Measurements from ENCODE around the gene CDKL1.
A peak's percentile ranks its signal among the peaks of the same experiment; 100 is the strongest.
"Not testable (repeated sequence)": the region's sequence is repeated elsewhere in the genome, so short reads cannot be mapped to it uniquely, and the experiment has no call there.

Gene CDKL1

GRCh38 chr14:50387548-50387947 lies 9.1 kb downstream of the CDKL1 start:
- no peak for DNase-seq (ENCODE audit: low spot score)

GRCh38 chr14:50383618-50384225 lies 13.0 kb downstream of the CDKL1 start:
- DNase-seq (ENCODE audit: low spot score), result no peak

GRCh38 chr14:50381823-50382287 lies 14.8 kb downstream of the CDKL1 start:
- DNase-seq (ENCODE audit: low spot score), result no peak

- DNase-seq (ENCODE audit: low spot score), result no peak
Measured at GRCh38 chr14:50381008-50381407, 15.7 kb downstream of the CDKL1 start.

GRCh38 chr14:50380455-50380854 lies 16.2 kb downstream of the CDKL1 start:
- no peak for DNase-seq (ENCODE audit: low spot score)

GRCh38 chr14:50379563-50379962 lies 17.1 kb downstream of the CDKL1 start:
- no peak for DNase-seq (ENCODE audit: low spot score)

DNA sequence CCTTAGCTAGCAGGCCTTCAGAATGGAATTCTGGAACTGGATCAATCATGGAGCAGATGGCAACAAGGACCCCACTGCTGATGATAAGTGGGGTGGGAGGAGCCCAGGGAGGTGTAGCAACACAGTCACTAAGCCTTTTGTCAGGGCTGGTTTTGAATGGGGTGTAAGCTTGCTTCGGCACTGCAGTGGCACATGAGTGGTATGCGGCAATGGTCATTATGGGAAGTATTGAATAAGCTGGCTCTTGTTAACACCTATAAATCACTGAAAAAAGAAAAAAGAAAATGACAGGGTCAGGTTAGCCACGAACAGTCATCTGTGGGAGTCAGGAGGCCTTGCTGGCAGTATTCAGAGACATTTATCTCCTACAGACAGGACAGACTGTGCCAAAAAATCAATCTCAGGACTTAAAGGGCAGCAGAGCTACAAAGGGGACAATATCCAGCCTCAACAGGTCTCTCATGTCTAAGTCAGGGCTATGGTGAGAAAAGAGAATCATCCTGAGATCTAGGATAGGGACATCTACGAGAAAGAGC lies 19.1 kb downstream of the CDKL1 start:
- DNase-seq (ENCODE audit: low spot score), result no peak

DNA sequence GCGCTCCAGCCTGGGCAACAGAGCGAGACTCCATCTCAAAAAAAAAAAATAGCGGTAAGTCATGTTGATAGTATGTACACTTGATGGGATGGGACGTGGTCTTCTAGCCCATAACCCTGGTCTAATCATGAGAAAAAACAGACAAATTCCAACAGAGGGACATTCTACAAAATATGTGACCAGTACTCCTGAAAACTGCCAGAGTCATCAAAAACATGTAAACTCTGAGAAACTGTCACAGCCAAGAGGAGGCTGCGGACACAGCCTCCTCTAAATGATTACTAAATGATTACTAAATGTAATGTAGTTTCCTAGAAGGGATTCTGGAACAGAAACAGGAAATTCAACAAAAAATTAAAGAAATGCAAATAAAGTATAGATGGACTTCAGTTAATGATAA lies 20.9 kb downstream of the CDKL1 start:
- DNase-seq (ENCODE audit: low spot score), result no peak

GRCh38 chr14:50373959-50374358 lies 22.7 kb downstream of the CDKL1 start:
- DNase-seq (ENCODE audit: low spot score), result no peak

DNA sequence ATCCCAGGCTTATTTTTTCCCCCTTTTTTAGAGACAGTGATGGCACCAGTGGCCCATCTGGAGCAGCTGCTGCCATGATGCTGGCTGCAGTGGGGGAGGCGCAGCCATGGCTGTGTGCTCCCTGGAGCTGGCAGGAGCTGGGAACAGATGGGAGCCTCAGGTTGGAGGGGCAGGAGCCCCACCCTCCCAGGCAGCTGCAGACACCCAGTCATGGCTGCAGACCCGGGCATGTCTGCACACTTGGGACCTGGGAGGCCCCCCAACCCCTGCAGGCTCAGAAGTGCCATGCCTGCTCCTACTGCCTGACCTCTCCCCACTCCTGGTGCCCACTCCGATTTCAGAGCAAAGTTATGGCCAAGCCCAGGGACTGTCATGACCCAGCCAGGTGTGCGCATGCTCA lies 25.1 kb downstream of the CDKL1 start:
- no peak for DNase-seq (ENCODE audit: low spot score)

GRCh38 chr14:50366589-50366988 lies 30.1 kb downstream of the CDKL1 start:
- no peak for DNase-seq (ENCODE audit: low spot score)

DNA sequence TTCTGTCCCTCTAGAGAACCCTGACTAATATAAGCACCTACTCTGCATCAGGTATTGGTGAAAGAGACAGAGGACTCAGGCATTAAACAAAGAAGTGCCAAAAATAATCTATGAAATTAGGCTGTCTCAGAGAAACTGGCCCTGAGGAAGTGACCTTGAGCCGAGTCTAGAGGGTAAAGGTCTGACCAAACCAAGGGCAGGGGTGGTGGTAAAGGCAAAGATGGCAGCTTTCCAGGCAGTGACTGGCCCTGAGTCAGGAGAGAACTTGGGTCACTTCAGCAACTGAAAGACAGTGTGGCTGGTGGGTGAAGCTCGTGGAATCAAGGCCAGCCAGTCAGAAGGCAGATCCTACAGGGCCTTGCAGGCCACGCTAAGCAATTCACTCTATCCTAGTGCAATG lies 30.6 kb downstream of the CDKL1 start:
- no peak for DNase-seq (ENCODE audit: low spot score)

DNA sequence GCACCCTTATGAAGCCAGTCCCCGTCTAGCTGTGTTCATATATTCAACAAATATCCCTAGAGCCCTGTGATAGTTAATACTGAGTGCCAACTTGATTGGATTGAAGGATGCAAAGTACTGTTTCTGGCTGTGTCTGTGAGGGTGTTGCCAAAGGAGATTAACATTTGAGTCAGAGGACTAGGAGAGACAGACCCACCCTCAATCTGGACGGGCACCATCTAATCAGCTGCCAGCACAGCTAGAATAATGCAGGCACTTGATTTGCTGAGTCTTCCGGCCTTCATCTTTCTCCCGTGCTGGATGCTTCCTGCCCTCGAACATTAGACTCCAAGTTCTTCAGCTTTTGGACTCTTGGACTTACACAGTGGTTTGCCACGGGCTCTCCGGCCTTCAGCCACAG lies 31.1 kb downstream of the CDKL1 start:
- not testable (repeated sequence) for DNase-seq (ENCODE audit: low spot score)

DNA sequence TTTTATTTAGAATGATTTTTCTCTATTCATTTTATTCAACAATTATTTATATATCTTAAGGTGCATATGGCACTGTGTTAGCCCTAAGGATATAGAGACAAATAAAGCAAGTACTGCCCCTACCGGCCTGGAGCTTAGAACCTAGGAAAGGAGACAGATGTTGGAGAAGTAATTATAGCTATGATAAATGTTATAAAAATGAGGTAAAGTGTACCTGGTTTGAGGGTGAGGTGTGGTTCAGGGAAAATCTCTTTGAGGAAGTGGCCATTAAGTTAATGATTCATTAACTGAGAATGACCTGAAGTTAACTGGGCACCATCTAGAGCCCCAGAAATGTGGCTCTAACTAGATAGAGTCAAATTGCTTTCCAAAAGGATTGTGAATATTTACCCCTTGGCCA lies 31.9 kb downstream of the CDKL1 start:
- DNase-seq (ENCODE audit: low spot score), result no peak

DNA sequence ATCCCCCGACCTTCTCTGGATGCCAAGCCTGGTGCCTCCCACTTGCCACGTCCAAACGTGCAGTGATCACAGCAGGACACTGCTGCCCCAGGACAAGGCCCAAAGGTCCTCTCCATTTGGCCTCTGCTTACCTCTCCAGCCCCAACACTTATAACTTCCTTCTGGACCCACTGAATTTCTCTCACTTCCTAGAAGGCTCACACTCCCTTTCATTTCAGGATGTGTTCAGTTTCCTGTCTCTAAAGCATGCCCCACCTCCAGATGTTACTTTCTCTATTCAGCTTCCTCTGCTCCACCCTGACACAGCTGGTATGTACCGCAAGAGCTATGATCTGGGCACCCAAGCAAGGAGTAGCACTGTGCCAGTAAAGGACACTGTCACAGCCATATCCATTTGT lies 33.0 kb downstream of the CDKL1 start:
- peak; percentile 85 for DNase-seq (ENCODE audit: low spot score)

DNA sequence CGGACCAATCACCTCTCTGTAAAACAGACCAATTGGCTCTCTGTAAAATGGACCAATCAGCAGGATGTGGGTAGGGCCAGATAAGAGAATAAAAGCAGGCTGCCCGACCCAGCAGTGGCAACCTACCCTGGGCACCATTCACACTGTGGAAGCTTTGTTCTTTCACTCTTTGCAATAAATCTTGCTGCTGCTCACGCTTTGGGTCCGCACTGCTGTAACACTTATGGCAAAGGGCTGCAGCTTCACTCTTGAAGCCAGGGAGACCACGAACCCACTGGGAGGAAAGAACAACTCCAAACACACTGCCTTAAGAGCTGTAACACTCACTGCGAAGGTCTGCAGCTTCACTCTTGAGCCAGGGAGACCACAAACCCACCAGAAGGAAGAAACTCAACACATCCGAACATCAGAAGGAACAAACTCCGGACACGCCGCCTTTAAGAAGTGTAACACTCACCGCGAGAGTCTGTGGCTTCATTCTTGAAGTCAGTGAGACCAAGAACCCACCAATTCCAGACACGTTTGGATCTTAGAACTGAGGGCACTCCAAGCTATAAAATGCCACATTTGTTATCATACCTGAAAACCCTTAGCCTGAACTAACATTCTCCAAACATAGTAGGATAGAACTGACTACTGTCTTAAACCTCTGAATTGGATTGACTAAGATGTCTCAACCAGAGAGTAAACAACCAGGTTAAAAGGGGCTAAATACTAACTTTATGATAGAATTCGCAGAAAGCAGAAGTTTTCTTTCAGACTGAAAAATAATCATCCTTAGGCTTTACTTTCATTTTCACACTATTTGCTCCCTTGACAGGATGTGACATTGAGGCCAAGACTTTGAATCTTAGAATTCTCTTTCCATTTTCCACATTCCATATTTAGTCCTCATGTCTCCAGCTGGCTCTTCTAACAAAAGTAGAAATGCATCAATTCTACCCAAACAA lies 33.6 kb downstream of the CDKL1 start:
- peak; percentile 17 for DNase-seq (ENCODE audit: low spot score)

GRCh38 chr14:50361473-50362403 lies 34.9 kb downstream of the CDKL1 start:
- DNase-seq (ENCODE audit: low spot score), result not testable (repeated sequence)

DNA sequence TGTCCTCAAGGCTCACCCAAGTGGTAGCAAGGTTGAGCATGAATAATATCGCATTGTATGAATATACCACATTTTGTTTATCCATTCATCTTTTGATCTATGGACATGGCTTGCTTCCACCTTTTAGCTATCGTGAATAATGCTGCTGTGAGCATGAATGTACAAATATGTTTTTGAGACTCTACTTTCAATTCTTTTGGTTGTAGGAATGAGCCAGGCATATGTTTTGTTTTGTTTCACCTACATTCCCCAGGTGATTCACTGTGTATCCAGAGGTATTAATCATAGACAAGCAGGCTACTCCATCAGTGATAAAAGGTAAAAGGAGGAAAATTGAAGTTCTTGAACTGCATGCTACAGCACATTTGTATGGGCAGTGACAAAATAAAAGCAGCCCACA lies 35.8 kb downstream of the CDKL1 start:
- DNase-seq (ENCODE audit: low spot score), result no peak

GRCh38 chr14:50360093-50360492 lies 36.6 kb downstream of the CDKL1 start:
- no peak for DNase-seq (ENCODE audit: low spot score)

GRCh38 chr14:50359631-50360030 lies 37.0 kb downstream of the CDKL1 start:
- DNase-seq (ENCODE audit: low spot score), result no peak

- DNase-seq (ENCODE audit: low spot score), result no peak
Measured at GRCh38 chr14:50357753-50358395, 38.8 kb downstream of the CDKL1 start.

DNA sequence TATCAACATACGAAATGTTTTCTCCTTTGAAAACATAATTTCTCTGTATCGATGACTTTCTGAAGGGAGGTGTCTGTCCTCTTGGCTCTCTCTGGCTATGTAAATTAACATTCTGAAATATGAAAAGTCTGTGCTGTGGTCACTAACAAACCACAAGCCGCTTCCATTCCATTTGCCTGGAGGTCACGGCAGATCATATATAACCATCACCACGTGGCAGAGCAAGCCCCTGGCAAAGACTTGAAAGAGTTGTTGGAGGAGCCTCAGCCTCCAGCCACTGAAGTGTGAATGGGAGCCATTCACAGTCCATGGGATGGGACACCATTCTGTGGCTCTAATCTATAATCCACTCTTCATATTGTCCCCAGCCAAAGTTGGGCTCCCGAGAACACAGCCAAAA lies 39.6 kb downstream of the CDKL1 start:
- DNase-seq (ENCODE audit: low spot score), result no peak

All from NAMALWA (cell line).